Suprapubic skin (tissue), 4 donors: ENCODE data around the gene RAB40B. TPM values are rescaled to one million over a fixed set of nuclear protein-coding genes. Genes with fewer than 3 reads are reported as not detected.

Experiments used
- DNase-seq, 2 donors: peaks; one replicate each; pipeline ENCODE4 v3.0.0-alpha.2; 2019; ENCODE audit warnings: low spot score in 2 of 2
- H3K27ac ChIP-seq: fragments of 200-600 bp; sonication (generic); one replicate; pipeline ENCODE4 v1.5.1; 2019
- H3K27me3 ChIP-seq: fragments of 200-600 bp; sonication (generic); one replicate; pipeline ENCODE4 v1.5.1; 2019
- H3K36me3 ChIP-seq: fragments of 200-600 bp; sonication (generic); one replicate; pipeline ENCODE4 v1.5.1; 2019
- H3K4me1 ChIP-seq: fragments of 200-600 bp; sonication (generic); one replicate; pipeline ENCODE4 v1.5.1; 2019
- H3K4me3 ChIP-seq: fragments of 200-600 bp; sonication (generic); one replicate; pipeline ENCODE4 v1.5.1; 2019; ENCODE audit warnings: mild to moderate bottlenecking
- H3K9me3 ChIP-seq: fragments of 200-600 bp; sonication (generic); one replicate; pipeline ENCODE4 v1.5.1; 2019
- CTCF ChIP-seq, 2 donors: fragments of 200-600 bp in 1 of 2; fragments of 450-650 bp in 1 of 2; sonication (generic) in 1 of 2; IDR thresholded peaks; one replicate each; pipeline ENCODE4 v1.5.1; 2016 to 2019; ENCODE audit warnings: antibody characterized with exemption in 2 of 2, mild to moderate bottlenecking in 1 of 2, moderate library complexity in 1 of 2
- EP300 ChIP-seq: sonication (generic); formaldehyde crosslinking; IDR thresholded peaks from one replicate; pipeline ENCODE4 v1.6.1; 2017; ENCODE audit warnings: antibody characterized with exemption
- POLR2A ChIP-seq, 2 donors: fragments of 450-650 bp; IDR thresholded peaks; one replicate each; pipeline ENCODE4 v1.6.1; 2017; ENCODE audit warnings: antibody characterized with exemption in 2 of 2, mild to moderate bottlenecking in 2 of 2, moderate library complexity in 2 of 2
- POLR2AphosphoS5 ChIP-seq, 3 donors: sonication (generic); formaldehyde crosslinking; IDR thresholded peaks; one replicate each; pipeline ENCODE4 v1.6.1; 2017; ENCODE audit warnings: antibody characterized with exemption in 3 of 3
- WGBS: methylation state at CpG from one replicate; pipeline ENCODE4 v1.1.5; 2018; 5-methylcytosine and 5-hydroxymethylcytosine counted together
- total RNA-seq, 4 donors: library from RNA; depleted of rRNA; stranded (reverse); fragments of >200 nt; gene quantifications; one replicate each; pipeline ENCODE4 v1.1.0, GENCODE V29; 2016

Gene RAB40B
- total RNA-seq, 4 donors from 2014 or later = 15.9 to 24.3 (median 21.6) TPM

GRCh38 chr17:82639628-82640027 lies 58.9 kb downstream of the RAB40B start:
- H3K27ac ChIP-seq = no peak overlapping the region

GRCh38 chr17:82638183-82638773 lies 60.2 kb downstream of the RAB40B start:
- WGBS = 75% methylated on average over 5 of the region's 5 CpGs

More at GRCh38 chr17:82639628-82640027, 58.9 kb downstream of the RAB40B start:
- WGBS = 81% methylated on average over 13 of the region's 14 CpGs
- Histone ChIP-seq H3K36me3 (peaks cover 54% of the 10 kb centered on the region), H3K9me3 (no peaks in the 10 kb centered on the region), H3K27me3 (no peaks in the 10 kb centered on the region), H3K4me1 (peaks cover 14% of the 10 kb centered on the region), H3K4me3 (no peak overlapping the region)
- TF ChIP-seq POLR2A (IDR thresholded peaks at IDR 0.05) = no peak
- TF ChIP-seq EP300 = no peak
- TF ChIP-seq POLR2AphosphoS5 (IDR thresholded peaks at IDR 0.05) = no peak
- TF ChIP-seq CTCF (IDR thresholded peaks at IDR 0.05) = no peak
- DNase-seq = no peak

GRCh38 chr17:82636626-82637598 lies 61.6 kb downstream of the RAB40B start:
- Histone ChIP-seq H3K4me3 (no peak overlapping the region), H3K4me1 (peaks cover 14% of the 10 kb centered on the region), H3K27me3 (no peaks in the 10 kb centered on the region), H3K36me3 (peaks cover 32% of the 10 kb centered on the region), H3K9me3 (no peaks in the 10 kb centered on the region), H3K27ac (peak overlapping the region; percentile 70)
- TF ChIP-seq POLR2AphosphoS5 (IDR thresholded peaks at IDR 0.05) (no peak), CTCF (IDR thresholded peaks at IDR 0.05) (no peak), EP300 (no peak), POLR2A (IDR thresholded peaks at IDR 0.05) (no peak)
- WGBS = 71% methylated on average over 16 of the region's 16 CpGs
- no peak for DNase-seq

More at GRCh38 chr17:82638183-82638773, 60.2 kb downstream of the RAB40B start:
- Histone ChIP-seq H3K27me3 (no peaks in the 10 kb centered on the region), H3K9me3 (no peaks in the 10 kb centered on the region), H3K27ac (no peak overlapping the region), H3K36me3 (peaks cover 45% of the 10 kb centered on the region), H3K4me3 (no peak overlapping the region), H3K4me1 (peaks cover 14% of the 10 kb centered on the region)
- no peak for DNase-seq
- no peak for TF ChIP-seq CTCF (IDR thresholded peaks at IDR 0.05)
- TF ChIP-seq POLR2AphosphoS5 (IDR thresholded peaks at IDR 0.05) = no peak
- TF ChIP-seq EP300 = no peak
- TF ChIP-seq POLR2A (IDR thresholded peaks at IDR 0.05) = no peak

GRCh38 chr17:82633343-82633742 lies 65.2 kb downstream of the RAB40B start:
- Histone ChIP-seq H3K36me3 (peaks cover 33% of the 10 kb centered on the region), H3K9me3 (no peaks in the 10 kb centered on the region), H3K27ac (no peak overlapping the region), H3K4me1 (no peaks in the 10 kb centered on the region), H3K4me3 (no peak overlapping the region), H3K27me3 (no peaks in the 10 kb centered on the region)
- TF ChIP-seq POLR2AphosphoS5 (IDR thresholded peaks at IDR 0.05) (no peak), EP300 (no peak), POLR2A (IDR thresholded peaks at IDR 0.05) (no peak), CTCF (IDR thresholded peaks at IDR 0.05) (no peak)
- no peak for DNase-seq

GRCh38 chr17:82632451-82632850 lies 66.0 kb downstream of the RAB40B start:
- no peak for TF ChIP-seq POLR2A (IDR thresholded peaks at IDR 0.05)
- no peak for TF ChIP-seq EP300
- TF ChIP-seq CTCF (IDR thresholded peaks at IDR 0.05) = no peak
- Histone ChIP-seq H3K36me3 (peaks cover 38% of the 10 kb centered on the region), H3K27ac (no peak overlapping the region), H3K27me3 (no peaks in the 10 kb centered on the region), H3K9me3 (no peaks in the 10 kb centered on the region), H3K4me3 (no peak overlapping the region), H3K4me1 (peaks cover 8% of the 10 kb centered on the region)
- 88% methylated on average over 8 of the region's 8 CpGs for WGBS
- DNase-seq = no peak
